Endothelial cell of umbilical vein (primary cell): ENCODE results near the gene CCDC138.

Experiments used
- EZH2 ChIP-seq: IDR thresholded peaks from 2 replicates; pipeline ENCODE4 v1.6.1; 2012; ENCODE audit warnings: borderline replicate concordance, low read depth, mild to moderate bottlenecking, moderate library complexity, low read length, inconsistent platforms; ENCODE audit not compliant: severe bottlenecking
- GATA2 ChIP-seq: IDR thresholded peaks from 2 replicates; pipeline ENCODE4 v1.7.0; 2011; ENCODE audit warnings: low read depth, mild to moderate bottlenecking, moderate library complexity, mixed read lengths, low read length; ENCODE audit not compliant: insufficient read length, insufficient read depth
- POLR2A ChIP-seq: IDR thresholded peaks from 2 replicates; pipeline ENCODE4 v1.6.1; 2012; ENCODE audit warnings: low read depth, mild to moderate bottlenecking, control low read depth, low read length
- POLR2AphosphoS5 ChIP-seq: IDR thresholded peaks from 2 replicates; pipeline ENCODE4 v1.6.1; 2012; ENCODE audit warnings: low read depth, mild to moderate bottlenecking, control low read depth, low read length, moderate library complexity; ENCODE audit not compliant: insufficient read depth
- TF ChIP-seq, protein P1 (sequence below), 2 donors: IDR thresholded peaks; 1 replicate in 1 of 2; 2 replicates in 1 of 2; pipeline ENCODE4 v1.5.1; 2011; ENCODE audit warnings: low read length in 2 of 2, mild to moderate bottlenecking in 2 of 2, moderate library complexity in 2 of 2, control low read depth in 1 of 2, inconsistent platforms in 1 of 2, low read depth in 1 of 2; ENCODE audit not compliant: insufficient read depth in 1 of 2; ENCODE audit errors: extremely low read depth in 1 of 2
- TF ChIP-seq, protein P2 (sequence below): IDR thresholded peaks from 2 replicates; pipeline ENCODE4 v1.6.1; 2011; ENCODE audit not compliant: insufficient read depth, insufficient read length

DNA sequence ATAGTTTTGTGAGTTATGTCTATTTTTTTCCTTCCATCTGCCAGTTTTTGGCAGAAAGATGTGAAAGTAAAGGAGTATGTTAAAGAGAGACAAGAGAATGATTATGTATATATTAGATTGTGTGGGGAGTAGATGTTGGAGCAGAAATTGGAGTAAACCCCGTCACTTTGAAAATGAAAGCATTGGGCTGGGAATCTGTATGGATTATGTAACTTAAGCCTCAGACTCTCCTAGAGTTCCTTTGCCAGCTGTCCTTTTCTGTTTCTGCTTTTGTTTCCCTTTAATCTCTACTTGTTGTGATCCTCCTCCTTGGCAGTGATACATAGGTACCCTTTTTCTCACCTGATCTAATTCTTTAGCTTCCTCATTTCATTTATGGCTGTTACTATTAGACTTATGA, 19.2 kb downstream of the CCDC138 start:
- TF ChIP-seq GATA2 (no peak), EZH2 (no peak), POLR2AphosphoS5 (no peak), POLR2A (no peak)
- TF ChIP-seq, protein P1, sequence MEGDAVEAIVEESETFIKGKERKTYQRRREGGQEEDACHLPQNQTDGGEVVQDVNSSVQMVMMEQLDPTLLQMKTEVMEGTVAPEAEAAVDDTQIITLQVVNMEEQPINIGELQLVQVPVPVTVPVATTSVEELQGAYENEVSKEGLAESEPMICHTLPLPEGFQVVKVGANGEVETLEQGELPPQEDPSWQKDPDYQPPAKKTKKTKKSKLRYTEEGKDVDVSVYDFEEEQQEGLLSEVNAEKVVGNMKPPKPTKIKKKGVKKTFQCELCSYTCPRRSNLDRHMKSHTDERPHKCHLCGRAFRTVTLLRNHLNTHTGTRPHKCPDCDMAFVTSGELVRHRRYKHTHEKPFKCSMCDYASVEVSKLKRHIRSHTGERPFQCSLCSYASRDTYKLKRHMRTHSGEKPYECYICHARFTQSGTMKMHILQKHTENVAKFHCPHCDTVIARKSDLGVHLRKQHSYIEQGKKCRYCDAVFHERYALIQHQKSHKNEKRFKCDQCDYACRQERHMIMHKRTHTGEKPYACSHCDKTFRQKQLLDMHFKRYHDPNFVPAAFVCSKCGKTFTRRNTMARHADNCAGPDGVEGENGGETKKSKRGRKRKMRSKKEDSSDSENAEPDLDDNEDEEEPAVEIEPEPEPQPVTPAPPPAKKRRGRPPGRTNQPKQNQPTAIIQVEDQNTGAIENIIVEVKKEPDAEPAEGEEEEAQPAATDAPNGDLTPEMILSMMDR (IDR thresholded peaks at IDR 0.05; ENCODE audit: extremely low read depth in 1 of 2, insufficient read depth in 1 of 2, low read depth in 1 of 2, low read length in 2 of 2) = no peak
- TF ChIP-seq, protein P2, sequence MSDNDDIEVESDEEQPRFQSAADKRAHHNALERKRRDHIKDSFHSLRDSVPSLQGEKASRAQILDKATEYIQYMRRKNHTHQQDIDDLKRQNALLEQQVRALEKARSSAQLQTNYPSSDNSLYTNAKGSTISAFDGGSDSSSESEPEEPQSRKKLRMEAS = no peak
